Neuron (in vitro differentiated cells): Measurements from ENCODE around the gene MAN1C1.
"Not testable (repeated sequence)": the region's sequence is repeated elsewhere in the genome, so short reads cannot be mapped to it uniquely, and the experiment has no call there.

Experiments used
- H2AFZ ChIP-seq: one replicate; pipeline ENCODE4 v1.6.1; 2013; ENCODE audit warnings: low read depth, mild to moderate bottlenecking, inconsistent platforms, low read length, moderate library complexity
- H3K27me3 ChIP-seq: one replicate; pipeline ENCODE4 v1.6.1; 2013; ENCODE audit warnings: low read length; ENCODE audit not compliant: insufficient read depth
- H3K36me3 ChIP-seq: one replicate; pipeline ENCODE4 v1.6.1; 2013; ENCODE audit warnings: low read length; ENCODE audit not compliant: insufficient read depth
- H3K4me1 ChIP-seq: one replicate; pipeline ENCODE4 v1.6.1; 2013; ENCODE audit warnings: low read length; ENCODE audit not compliant: insufficient read depth
- H3K4me3 ChIP-seq: 2 replicates; pipeline ENCODE4 v1.5.1; 2013; ENCODE audit warnings: mild to moderate bottlenecking, low read length, moderate library complexity
- H3K9me3 ChIP-seq: one replicate; pipeline ENCODE4 v1.6.1; 2013; ENCODE audit warnings: low read length

Gene MAN1C1

GRCh38 chr1:25575191-25575590, 41.4 kb upstream of the MAN1C1 start:
- H3K4me1 ChIP-seq: peaks cover 7% of the 10 kb centered on the region
- H3K9me3 ChIP-seq: no peaks in the 10 kb centered on the region
- no peaks in the 10 kb centered on the region for H3K36me3 ChIP-seq
- no peak overlapping the region for H2AFZ ChIP-seq
- H3K4me3 ChIP-seq: no peak overlapping the region
- H3K27me3 ChIP-seq: peaks cover 2% of the 10 kb centered on the region

- H3K4me3 ChIP-seq: no peak overlapping the region
- H3K4me1 ChIP-seq: peaks cover 12% of the 10 kb centered on the region
- H3K27me3 ChIP-seq: peaks cover 2% of the 10 kb centered on the region
- no peak overlapping the region for H2AFZ ChIP-seq
- H3K9me3 ChIP-seq: no peaks in the 10 kb centered on the region
- H3K36me3 ChIP-seq: no peaks in the 10 kb centered on the region
Observed at GRCh38 chr1:25576459-25577133, 40.0 kb upstream of the MAN1C1 start.

- H3K4me3 ChIP-seq: no peak overlapping the region
- peaks cover 2% of the 10 kb centered on the region for H3K27me3 ChIP-seq
- peaks cover 16% of the 10 kb centered on the region for H3K4me1 ChIP-seq
- H2AFZ ChIP-seq: no peak overlapping the region
- H3K36me3 ChIP-seq: no peaks in the 10 kb centered on the region
- H3K9me3 ChIP-seq: no peaks in the 10 kb centered on the region
Observed at GRCh38 chr1:25577134-25577920, 39.3 kb upstream of the MAN1C1 start.

GRCh38 chr1:25579292-25580252, 37.0 kb upstream of the MAN1C1 start:
- no peak overlapping the region for H2AFZ ChIP-seq
- H3K9me3 ChIP-seq: peaks cover 4% of the 10 kb centered on the region
- H3K4me3 ChIP-seq: no peak overlapping the region
- H3K36me3 ChIP-seq: no peaks in the 10 kb centered on the region
- H3K4me1 ChIP-seq: peaks cover 10% of the 10 kb centered on the region
- no peaks in the 10 kb centered on the region for H3K27me3 ChIP-seq

- Histone ChIP-seq H3K4me3 (no peak overlapping the region), H3K27me3 (no peaks in the 10 kb centered on the region), H3K4me1 (peaks cover 10% of the 10 kb centered on the region), H3K9me3 (peaks cover 4% of the 10 kb centered on the region), H3K36me3 (no peaks in the 10 kb centered on the region), H2AFZ (no peak overlapping the region)
Observed at GRCh38 chr1:25580927-25581326, 35.7 kb upstream of the MAN1C1 start.

- Histone ChIP-seq H2AFZ (no peak overlapping the region), H3K4me1 (peaks cover 14% of the 10 kb centered on the region), H3K27me3 (no peaks in the 10 kb centered on the region)
Observed at GRCh38 chr1:25581764-25582163, 34.8 kb upstream of the MAN1C1 start.

GRCh38 chr1:25583519-25584370, 32.8 kb upstream of the MAN1C1 start:
- H3K4me1 ChIP-seq: peaks cover 14% of the 10 kb centered on the region
- H2AFZ ChIP-seq: no peak overlapping the region
- no peaks in the 10 kb centered on the region for H3K36me3 ChIP-seq
- H3K27me3 ChIP-seq: no peaks in the 10 kb centered on the region
- H3K9me3 ChIP-seq: peaks cover 4% of the 10 kb centered on the region
- no peak overlapping the region for H3K4me3 ChIP-seq

More at GRCh38 chr1:25581764-25582163, 34.8 kb upstream of the MAN1C1 start:
- Histone ChIP-seq H3K36me3 (no peaks in the 10 kb centered on the region), H3K9me3 (peaks cover 4% of the 10 kb centered on the region), H3K4me3 (no peak overlapping the region)

- peaks cover 4% of the 10 kb centered on the region for H3K9me3 ChIP-seq
- no peak overlapping the region for H3K4me3 ChIP-seq
Observed at GRCh38 chr1:25586181-25586588, 30.4 kb upstream of the MAN1C1 start.

GRCh38 chr1:25587290-25587689, 29.3 kb upstream of the MAN1C1 start:
- H3K36me3 ChIP-seq: no peaks in the 10 kb centered on the region
- H3K4me3 ChIP-seq: no peak overlapping the region
- peaks cover 4% of the 10 kb centered on the region for H3K4me1 ChIP-seq
- H3K9me3 ChIP-seq: peaks cover 4% of the 10 kb centered on the region
- H2AFZ ChIP-seq: no peak overlapping the region
- H3K27me3 ChIP-seq: no peaks in the 10 kb centered on the region

More at GRCh38 chr1:25586181-25586588, 30.4 kb upstream of the MAN1C1 start:
- Histone ChIP-seq H3K36me3 (no peaks in the 10 kb centered on the region), H3K27me3 (no peaks in the 10 kb centered on the region), H3K4me1 (peaks cover 11% of the 10 kb centered on the region), H2AFZ (no peak overlapping the region)

GRCh38 chr1:25588224-25588623, 28.4 kb upstream of the MAN1C1 start:
- H3K9me3 ChIP-seq, H2AFZ ChIP-seq, H3K4me3 ChIP-seq, H3K4me1 ChIP-seq, H3K36me3 ChIP-seq, H3K27me3 ChIP-seq: not testable (repeated sequence)

- H3K4me3 ChIP-seq, H3K36me3 ChIP-seq, H3K9me3 ChIP-seq, H3K4me1 ChIP-seq, H3K27me3 ChIP-seq, H2AFZ ChIP-seq: not testable (repeated sequence)
Observed at GRCh38 chr1:25588786-25589185, 27.8 kb upstream of the MAN1C1 start.

GRCh38 chr1:25590096-25590824, 26.3 kb upstream of the MAN1C1 start:
- H3K4me3 ChIP-seq: no peak overlapping the region
- H3K36me3 ChIP-seq: no peaks in the 10 kb centered on the region

More at GRCh38 chr1:25590096-25590824, 26.3 kb upstream of the MAN1C1 start:
- no peaks in the 10 kb centered on the region for H3K9me3 ChIP-seq
- peaks cover 4% of the 10 kb centered on the region for H3K4me1 ChIP-seq
- H3K27me3 ChIP-seq: peaks cover 3% of the 10 kb centered on the region
- no peak overlapping the region for H2AFZ ChIP-seq
